NCI-H1092 (cell line): ENCODE measurements around the gene IDE.

Experiments
- DNase-seq: peaks from one replicate; lab custom pipeline; 2025; lab: John Stamatoyannopoulos, UW

Gene IDE

GRCh38 chr10:92567952-92568600 lies 5.8 kb downstream of the IDE start:
- DNase-seq: no peak

GRCh38 chr10:92562424-92562823 lies 11.5 kb downstream of the IDE start:
- DNase-seq: no peak

- DNase-seq: no peak
Observed at GRCh38 chr10:92559046-92559445, 14.8 kb downstream of the IDE start.

GRCh38 chr10:92553959-92554358 lies 19.9 kb downstream of the IDE start:
- no peak for DNase-seq

DNA sequence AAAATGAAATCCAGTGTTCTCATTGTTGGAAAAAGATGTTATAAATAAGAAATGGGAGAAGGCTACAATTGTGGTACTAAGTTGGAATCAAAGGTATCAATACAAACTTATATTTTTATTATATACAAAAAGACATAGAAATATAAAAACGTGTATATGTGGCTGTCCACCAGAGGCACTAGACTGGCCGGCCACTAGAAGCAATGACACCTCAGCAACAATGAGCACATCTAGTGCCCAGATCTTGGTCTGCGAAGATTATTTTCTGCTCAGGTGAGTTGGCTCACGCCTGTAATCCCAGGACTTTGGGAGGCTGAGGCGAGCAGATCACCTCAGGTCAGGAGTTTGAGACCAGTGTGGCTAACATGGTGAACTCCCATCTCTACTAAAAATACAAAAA lies 21.6 kb downstream of the IDE start:
- DNase-seq: no peak

DNA sequence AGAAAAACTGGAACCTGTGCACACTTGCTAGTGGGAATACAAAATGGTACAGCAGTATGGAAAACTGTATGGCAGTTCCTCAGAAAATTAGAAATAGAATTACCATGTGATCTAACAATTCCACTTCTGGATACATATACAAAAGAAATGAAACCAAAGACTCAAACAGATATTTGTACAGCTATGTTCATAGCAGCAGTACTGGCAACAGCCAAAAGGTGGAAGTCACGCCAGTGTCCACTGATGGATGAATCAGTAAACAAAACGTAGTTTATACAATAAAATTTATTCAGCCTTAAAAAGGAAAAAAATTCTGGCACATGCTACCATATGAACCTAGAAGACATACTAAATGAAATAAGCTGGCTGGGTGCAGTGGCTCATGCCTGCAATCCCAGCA lies 23.0 kb downstream of the IDE start:
- no peak for DNase-seq

GRCh38 chr10:92547676-92548075 lies 26.2 kb downstream of the IDE start:
- no peak for DNase-seq

- no peak for DNase-seq
Observed at GRCh38 chr10:92545556-92545955, 28.3 kb downstream of the IDE start.

DNA sequence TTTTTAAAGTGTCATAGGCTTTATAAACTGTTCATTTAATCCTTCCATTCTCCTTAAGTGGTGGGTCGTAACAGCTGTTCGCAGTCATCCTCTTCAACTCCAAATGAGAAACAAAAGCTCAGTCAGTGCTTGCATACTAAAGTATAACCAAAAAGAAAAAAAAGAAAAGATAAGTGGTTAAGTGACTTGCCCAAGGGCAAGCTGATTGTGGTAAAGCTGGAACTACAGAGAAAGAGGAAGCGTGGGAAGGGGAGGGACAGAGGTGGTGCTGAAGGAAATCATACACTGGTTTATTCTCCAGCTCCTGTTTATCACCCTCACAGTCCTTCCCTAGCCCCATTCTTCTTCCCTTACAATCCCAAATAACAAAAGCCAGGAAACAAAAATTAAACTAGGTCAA lies 29.6 kb downstream of the IDE start:
- DNase-seq: no peak

DNA sequence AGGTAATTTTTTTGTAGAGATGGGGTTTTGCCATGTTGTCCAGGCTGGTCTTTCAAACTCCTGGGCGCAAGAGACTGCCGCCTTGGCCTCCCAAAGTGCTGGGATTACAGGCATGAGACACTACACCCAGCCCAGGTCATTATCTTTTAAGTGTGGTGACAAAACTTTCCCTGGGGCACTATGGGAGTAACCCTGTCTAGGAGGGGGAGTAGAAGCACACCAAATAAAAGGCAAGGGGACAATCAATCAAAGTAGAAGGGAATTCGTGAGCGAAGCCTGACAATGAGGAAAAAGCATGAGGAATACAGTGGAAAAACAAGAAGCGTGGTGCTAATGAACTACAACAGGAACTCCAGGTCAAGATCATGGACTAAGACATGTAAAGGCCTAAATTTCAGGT lies 31.4 kb downstream of the IDE start:
- no peak for DNase-seq

DNA sequence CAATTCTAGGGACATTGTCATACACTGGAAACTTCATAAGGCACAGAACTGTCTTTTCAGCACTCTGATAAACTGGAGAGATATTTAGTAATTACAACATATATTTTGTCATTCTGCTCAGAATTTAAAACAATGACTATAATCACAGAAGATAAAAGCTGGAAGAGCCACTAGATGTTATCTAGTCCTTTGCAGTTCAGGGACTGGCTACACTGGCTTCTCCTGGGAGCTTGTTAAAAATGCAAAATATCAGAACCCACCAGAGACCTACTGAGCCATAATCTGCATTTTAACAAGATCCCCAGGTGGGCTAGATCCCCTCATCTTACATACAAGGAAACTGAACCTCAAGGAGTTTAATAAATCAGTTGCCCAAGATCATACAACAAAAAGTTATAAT lies 32.3 kb downstream of the IDE start:
- DNase-seq: no peak

DNA sequence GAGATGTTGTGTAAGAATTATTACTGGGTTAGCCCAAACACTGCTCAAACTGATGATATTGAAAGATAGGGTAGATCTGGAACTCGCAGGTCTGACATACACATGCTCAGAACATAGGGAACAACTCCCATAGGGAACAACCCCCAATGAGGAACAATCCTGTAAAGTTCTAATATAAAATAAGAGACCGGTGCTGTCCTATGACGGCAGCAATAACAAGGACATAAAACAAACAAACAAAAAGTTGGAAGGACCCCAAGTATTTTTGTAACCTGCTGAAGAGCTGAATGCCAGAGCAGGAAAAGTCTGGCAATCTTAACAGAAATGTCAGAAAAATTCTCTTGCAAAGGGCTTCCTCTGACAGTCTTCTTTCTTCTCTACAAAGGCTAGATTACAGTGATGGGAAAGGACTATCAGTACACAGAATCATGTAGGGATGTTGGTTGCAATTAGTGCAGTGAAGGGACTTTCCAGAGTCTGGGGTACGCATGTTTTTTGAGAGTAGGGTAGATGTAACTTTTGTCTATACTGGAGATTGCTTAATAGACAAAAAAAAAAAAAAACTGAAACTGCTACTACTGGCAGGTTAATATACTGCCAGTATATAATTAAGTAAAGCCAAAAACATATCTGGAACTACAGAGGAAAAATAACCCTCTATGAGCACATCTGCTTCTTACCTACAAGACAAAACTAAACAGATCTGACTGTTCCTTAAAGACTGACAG lies 35.5 kb downstream of the IDE start:
- DNase-seq: no peak

GRCh38 chr10:92530891-92531535 lies 42.9 kb downstream of the IDE start:
- no peak for DNase-seq

GRCh38 chr10:92530421-92530820 lies 43.5 kb downstream of the IDE start:
- DNase-seq: no peak

GRCh38 chr10:92527716-92528115 lies 46.2 kb downstream of the IDE start:
- no peak for DNase-seq

DNA sequence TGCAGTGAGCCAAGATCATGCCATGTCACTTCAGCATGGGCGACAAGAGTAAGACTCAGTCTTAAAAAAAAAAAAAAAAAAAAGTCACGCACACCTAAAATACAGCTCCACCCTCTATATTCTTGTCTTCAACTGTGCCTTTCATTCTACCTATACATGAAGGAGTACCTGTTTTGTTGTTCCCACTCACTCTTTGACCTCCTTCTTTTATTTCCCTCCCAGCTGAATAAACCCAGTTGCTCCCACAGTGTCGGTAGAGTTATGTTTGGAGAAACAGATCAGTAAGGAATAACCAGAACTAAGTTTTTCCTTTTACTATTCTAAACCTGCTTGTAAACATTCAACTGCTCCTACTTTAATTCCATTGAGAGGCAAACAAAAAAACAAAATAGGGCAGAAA lies 50.3 kb downstream of the IDE start:
- no peak for DNase-seq

DNA sequence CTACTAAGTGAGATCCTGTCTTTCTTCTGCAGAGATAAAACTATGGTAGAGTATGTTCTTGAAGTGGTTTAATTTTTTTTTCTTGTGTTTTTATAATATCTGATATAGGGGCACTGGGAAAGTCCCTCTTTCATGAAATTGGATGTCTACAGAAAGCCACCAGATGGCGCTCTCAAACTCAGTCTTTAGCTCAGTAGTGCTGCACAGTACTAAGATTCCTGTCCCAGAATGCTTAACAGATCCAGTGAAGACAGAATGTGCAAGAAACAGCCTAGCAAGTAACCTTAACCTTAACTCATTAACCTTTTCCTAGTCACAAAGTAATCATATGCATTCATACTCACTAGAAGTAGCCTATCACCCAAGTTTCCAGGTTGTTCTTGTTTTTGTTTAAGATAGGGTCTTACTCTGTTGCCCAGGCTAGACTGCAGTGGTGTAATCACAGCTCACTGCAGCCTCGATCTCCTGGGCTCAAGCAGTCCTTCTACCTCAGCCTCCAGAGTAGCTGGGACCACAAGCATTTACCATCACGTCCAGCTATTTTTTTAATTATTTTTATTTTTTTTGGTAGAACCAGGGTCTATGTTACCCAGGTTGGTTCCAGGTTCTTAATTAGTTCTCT lies 56.7 kb downstream of the IDE start:
- peak; percentile 51 for DNase-seq

DNA sequence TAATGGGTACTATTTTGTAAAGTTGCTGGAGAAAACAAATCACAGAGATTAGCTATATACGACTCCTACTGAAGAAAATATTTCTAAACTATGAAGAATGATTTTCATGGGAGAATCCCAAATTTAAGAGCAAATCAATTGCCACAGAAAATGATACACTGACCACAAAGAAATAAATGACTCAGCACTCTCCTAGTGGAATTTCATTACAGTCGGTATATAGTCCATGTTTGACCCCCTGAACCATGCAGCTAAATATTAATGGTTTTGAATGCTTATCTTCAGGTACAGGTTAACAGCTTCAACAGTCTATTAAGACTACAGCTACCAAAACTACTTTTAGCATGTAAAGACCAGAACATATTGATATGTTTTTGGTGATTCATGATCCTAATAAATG lies 65.0 kb downstream of the IDE start:
- DNase-seq: no peak

DNA sequence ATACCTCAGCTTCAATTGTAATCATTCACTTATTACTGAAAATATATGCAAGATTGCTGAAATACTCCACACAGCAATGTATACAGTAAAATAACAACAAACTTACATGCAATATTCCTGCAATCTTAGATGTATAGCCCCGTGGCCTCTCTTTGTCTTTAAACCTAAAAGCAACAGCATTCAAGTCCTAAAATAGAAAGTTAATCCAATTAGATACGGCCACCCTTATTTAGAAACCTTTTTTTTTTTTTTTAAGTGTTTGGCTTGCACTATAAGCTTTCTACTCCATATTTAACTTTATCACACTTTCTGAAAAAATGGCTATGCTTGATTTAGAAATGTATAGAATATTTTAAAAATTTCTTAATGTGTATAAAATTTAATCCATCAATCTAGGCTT lies 67.6 kb downstream of the IDE start:
- no peak for DNase-seq

DNA sequence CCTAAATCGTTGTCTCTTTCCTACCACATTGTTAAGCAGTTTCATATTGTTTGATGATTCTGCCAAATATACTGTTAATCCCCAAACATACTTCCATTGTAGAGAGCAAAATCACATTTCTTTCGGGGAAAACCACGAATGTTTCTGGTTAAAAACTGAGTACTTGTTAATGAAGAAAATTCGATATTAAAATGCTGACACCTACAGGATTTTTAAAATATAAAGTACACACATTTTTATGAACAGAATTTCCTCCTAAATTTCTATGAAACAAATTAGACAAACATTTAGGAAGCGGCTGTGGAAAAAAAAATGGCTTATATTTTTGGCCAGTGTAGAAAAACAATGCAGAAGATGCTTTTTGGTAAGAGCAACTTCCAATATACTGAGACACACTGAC lies 68.8 kb downstream of the IDE start:
- DNase-seq: no peak

DNA sequence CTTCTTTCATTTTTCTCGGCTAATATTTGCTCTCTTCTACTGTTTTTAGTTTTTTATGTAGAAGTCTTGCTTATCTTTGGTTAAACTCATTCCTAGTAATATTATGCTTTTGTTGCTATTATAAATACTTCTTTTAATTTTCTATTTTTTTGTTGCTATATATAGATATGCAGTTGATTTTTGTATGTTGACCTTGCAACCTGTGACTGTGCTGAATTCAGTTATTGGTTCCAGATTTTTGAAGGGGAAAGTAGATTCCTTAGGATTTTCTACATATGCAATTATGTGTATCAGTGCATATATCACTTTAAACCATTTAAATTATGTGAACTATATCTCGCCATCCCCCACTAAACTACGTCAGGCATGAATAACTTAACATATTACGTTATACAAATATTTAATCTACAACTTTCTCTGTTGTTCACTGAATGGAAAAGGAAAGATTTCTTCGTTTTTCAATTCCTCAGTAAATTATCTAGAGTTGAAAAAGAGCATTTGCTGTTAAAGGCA lies 71.5 kb downstream of the IDE start:
- no peak for DNase-seq

DNA sequence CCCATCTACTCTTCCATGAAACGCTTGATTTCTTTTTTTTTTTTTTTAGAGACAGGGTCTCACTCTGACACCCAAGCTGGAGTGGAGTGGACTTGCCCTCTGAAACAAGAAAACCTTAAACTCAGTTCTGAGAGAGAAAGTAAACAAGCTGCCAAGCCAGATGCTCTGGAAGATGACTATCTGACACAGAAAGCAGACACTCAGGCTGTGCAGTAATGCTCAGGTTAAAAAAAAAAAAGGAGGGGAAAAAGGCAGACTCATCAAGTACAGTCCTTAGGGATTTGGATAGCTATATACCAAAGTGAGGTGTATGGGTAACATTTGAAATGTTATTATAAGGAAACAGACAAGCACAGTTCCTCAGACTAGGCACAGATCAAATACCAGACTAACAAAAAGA lies 80.5 kb downstream of the IDE start:
- DNase-seq: no peak

DNA sequence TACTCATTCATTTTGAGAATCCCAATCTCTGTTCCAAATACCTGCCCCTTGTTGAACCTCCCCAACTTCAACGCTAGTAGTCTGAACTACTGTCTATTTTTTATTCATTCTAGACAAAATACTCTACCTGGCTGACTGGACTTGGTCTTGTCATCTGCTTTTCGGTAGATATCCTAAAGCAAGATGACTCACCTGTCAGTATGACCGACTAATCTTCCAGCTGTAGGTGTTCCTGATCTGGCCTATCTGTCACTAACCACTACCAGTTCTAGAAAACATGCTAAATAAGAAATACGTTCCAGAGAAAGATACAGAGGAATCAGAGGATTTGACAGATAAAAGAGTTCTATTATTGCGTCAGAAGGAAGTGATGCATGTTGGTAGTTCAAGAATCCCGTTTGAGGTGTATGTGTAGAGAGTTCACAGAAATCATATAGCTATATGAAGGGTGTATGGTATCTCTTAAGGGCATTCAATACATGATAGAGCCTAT lies 81.1 kb downstream of the IDE start:
- no peak for DNase-seq
